A673 (cell line): Measurements from ENCODE around the gene ZACN. TPM values are rescaled to one million over a fixed set of nuclear protein-coding genes. Genes with fewer than 3 reads are reported as not detected.

ENCODE experiments used
- BruUV-seq: library from RNA; stranded (reverse); fragments of 400-500 nt; replicated peaks from 2 replicates; lab custom pipeline; 2021; lab: Mats Ljungman, UMichigan
- CTCF ChIA-PET: fragments of 300-600 bp; sonication (Branson Sonifier 250); formaldehyde crosslinking; loops from one replicate; lab custom pipeline; 2022; ENCODE audit warnings: antibody characterized with exemption; lab: Charles Lee
- POLR2A ChIA-PET: fragments of 300-600 bp; sonication (Branson Sonifier 250); formaldehyde crosslinking; loops from one replicate; lab custom pipeline; 2022; ENCODE audit warnings: antibody characterized with exemption; ENCODE audit not compliant: low non-redundant PET; lab: Charles Lee
- DNase-seq: peaks from one replicate; pipeline ENCODE4 v3.0.0-alpha.2; 2015; ENCODE audit warnings: low spot score
- H3K27ac ChIP-seq: fragments of 200-600 bp; sonication (generic); 2 replicates; pipeline ENCODE4 v1.5.1; 2016; ENCODE audit warnings: mixed run types, low read depth, mild to moderate bottlenecking, mixed read lengths, antibody characterized with exemption, low read length; ENCODE audit not compliant: poor library complexity, severe bottlenecking
- H3K27me3 ChIP-seq: fragments of 200-600 bp; sonication (generic); replicated peaks from 2 replicates; pipeline ENCODE4 v1.6.1; 2017; ENCODE audit warnings: mixed run types, low read depth, mild to moderate bottlenecking, mixed read lengths, antibody characterized with exemption, low read length; ENCODE audit not compliant: insufficient read depth, poor library complexity
- H3K36me3 ChIP-seq: fragments of 200-600 bp; sonication (generic); 2 replicates; pipeline ENCODE4 v1.6.1; 2016; ENCODE audit warnings: mixed run types, mild to moderate bottlenecking, mixed read lengths, antibody characterized with exemption, low read length; ENCODE audit not compliant: insufficient read depth, poor library complexity, severe bottlenecking
- H3K4me1 ChIP-seq: fragments of 200-600 bp; sonication (generic); 2 replicates; pipeline ENCODE4 v1.6.1; 2017; ENCODE audit warnings: mixed run types, mild to moderate bottlenecking, mixed read lengths, antibody characterized with exemption, low read length; ENCODE audit not compliant: insufficient read depth, poor library complexity, severe bottlenecking
- H3K4me3 ChIP-seq: fragments of 200-600 bp; sonication (generic); 2 replicates; pipeline ENCODE4 v1.5.1; 2016; ENCODE audit warnings: low read depth, mixed run types, mild to moderate bottlenecking, mixed read lengths, low read length; ENCODE audit not compliant: poor library complexity, severe bottlenecking
- H3K9me3 ChIP-seq: fragments of 200-600 bp; sonication (generic); 2 replicates; pipeline ENCODE4 v1.6.1; 2016; ENCODE audit warnings: mixed run types, low read depth, mild to moderate bottlenecking, mixed read lengths, antibody characterized with exemption, low read length; ENCODE audit not compliant: poor library complexity, severe bottlenecking
- CTCF ChIP-seq: fragments of 300-800, 200-600 bp; sonication (generic); conservative IDR thresholded peaks from 2 replicates; pipeline ENCODE4 v1.5.1; 2017; ENCODE audit warnings: low read depth, mild to moderate bottlenecking, antibody characterized with exemption, low read length, moderate library complexity, mixed read lengths
- EZH2 ChIP-seq: fragments of 200-600 bp; sonication (generic); IDR thresholded peaks from 2 replicates; pipeline ENCODE4 v1.6.1; 2017; ENCODE audit warnings: borderline replicate concordance, low read depth, mild to moderate bottlenecking, mixed read lengths, antibody characterized with exemption, low read length; ENCODE audit not compliant: poor library complexity, severe bottlenecking
- intact Hi-C: fragments of 100-400 bp; cut with micrococcal nuclease; formaldehyde crosslinking; loops from one replicate; pipeline ENCODE4 v1.10.0; 2022; ENCODE audit not compliant: unreplicated experiment
- total RNA-seq: library from RNA; stranded (reverse); gene quantifications from 2 replicates; pipeline ENCODE4 v1.2.3, GENCODE V29; 2021

The ZACN gene
- total RNA-seq, 1 experiment from 2014 or later, result not detected

GRCh38 chr17:76074390-76075363 is 4.3 kb upstream of the ZACN start, which contains the start of gene GALR2:
Gene GALR2 (plus strand): TSS chr17:76074781. CDS start chr17:76074884, 103 bp downstream.
- ChIA-PET CTCF (interaction anchor here (0.5 kb wide), 1 partner anchor 56 kb away, joined by 3 read pairs; no protein-coding TSS in a partner anchor), POLR2A (no interaction called here)
- H3K9me3 ChIP-seq, result no peaks in the 10 kb centered on the region
- peaks cover 18% of the 10 kb centered on the region for H3K4me1 ChIP-seq
- no peak within 1 kb of the TSS for H3K27ac ChIP-seq
- peaks cover 64% of the 10 kb centered on the region for H3K27me3 ChIP-seq
- DNase-seq, result no peak
- TF ChIP-seq EZH2, result peak; percentile 82
- no peak for TF ChIP-seq CTCF
- H3K36me3 ChIP-seq, result no peaks in the 10 kb centered on the region
- intact Hi-C loops, result loop anchor here (10.0 kb wide), 1 partner anchor 60 kb away; no protein-coding TSS in a partner anchor
- H3K4me3 ChIP-seq, result peak within 1 kb of the TSS; percentile 24
- BruUV-seq, result no TSS peak

DNA sequence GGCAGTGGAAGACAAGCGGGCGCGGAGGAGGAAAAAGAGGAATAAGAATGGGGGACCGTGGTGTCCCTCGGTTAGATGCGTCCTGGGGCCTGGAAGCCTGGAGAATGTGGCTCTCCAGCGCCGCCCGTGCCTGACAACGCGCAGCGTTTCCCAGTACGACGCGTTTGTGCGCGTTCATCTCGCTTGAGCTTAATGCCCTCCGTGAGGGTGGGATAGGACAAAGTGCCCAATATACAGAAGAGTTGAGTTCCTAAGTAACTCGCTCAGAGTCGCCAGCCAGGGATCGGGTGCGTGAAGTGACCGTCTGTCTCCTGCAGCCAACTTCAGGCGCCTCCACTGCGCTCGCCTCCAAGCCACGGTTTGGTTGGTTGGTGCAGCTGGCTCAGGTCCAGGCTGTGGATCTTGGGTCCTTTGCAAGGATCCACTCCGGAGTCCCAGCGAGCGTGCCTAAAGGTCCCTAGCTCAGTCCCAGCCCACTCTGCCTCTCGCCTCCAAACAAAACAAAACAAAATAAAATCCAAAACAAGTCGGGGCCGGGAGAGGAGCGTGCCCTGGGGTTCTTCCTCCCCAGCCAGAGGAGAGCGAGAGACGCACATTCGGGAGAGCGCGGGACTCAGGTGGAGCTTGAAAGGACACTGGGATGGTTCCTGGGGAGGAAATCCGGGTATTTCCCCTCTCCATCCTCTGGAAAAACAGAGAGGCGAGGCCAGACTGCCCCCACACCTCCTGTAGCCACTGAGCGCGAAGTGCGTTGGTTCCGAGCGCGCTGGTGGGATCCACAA is 3.4 kb upstream of the ZACN start:
- peaks cover 17% of the 10 kb centered on the region for H3K4me1 ChIP-seq
- H3K9me3 ChIP-seq, result no peaks in the 10 kb centered on the region
- CTCF ChIA-PET, result interaction anchor here (0.5 kb wide), 1 partner anchor 57 kb away, joined by 3 read pairs; no protein-coding TSS in a partner anchor
- peak overlapping the region; percentile 24 for H3K4me3 ChIP-seq
- no peaks in the 10 kb centered on the region for H3K36me3 ChIP-seq
- TF ChIP-seq EZH2 (peak; percentile 21), CTCF (peak; percentile 46)
- intact Hi-C loops, result loop anchor here (10.0 kb wide), 1 partner anchor 61 kb away; no protein-coding TSS in a partner anchor
- peak; percentile 67 for DNase-seq
- no TSS peak for BruUV-seq
- peaks cover 71% of the 10 kb centered on the region for H3K27me3 ChIP-seq
- POLR2A ChIA-PET, result no interaction called here
- no peak overlapping the region for H3K27ac ChIP-seq

GRCh38 chr17:76076146-76076764 is 2.7 kb upstream of the ZACN start:
- BruUV-seq, result no TSS peak
- TF ChIP-seq CTCF, result no peak
- peak; percentile 8 for TF ChIP-seq EZH2
- POLR2A ChIA-PET, result no interaction called here
- CTCF ChIA-PET, result no interaction called here
- H3K27me3 ChIP-seq, result peaks cover 71% of the 10 kb centered on the region
- intact Hi-C loops, result loop anchor here (10.0 kb wide), 1 partner anchor 61 kb away; no protein-coding TSS in a partner anchor
- H3K27ac ChIP-seq, result no peak overlapping the region
- H3K4me1 ChIP-seq, result peaks cover 10% of the 10 kb centered on the region
- no peak overlapping the region for H3K4me3 ChIP-seq
- H3K36me3 ChIP-seq, result no peaks in the 10 kb centered on the region
- H3K9me3 ChIP-seq, result no peaks in the 10 kb centered on the region
- DNase-seq, result no peak
